NCI-H748 treated with DMSO at 0.1 percent for 48 hours (cell line): Measurements from ENCODE around the gene AHI1.

Experiments used
- DNase-seq: peaks from one replicate; lab custom pipeline; 2025; lab: John Stamatoyannopoulos, UW

Gene AHI1

DNA sequence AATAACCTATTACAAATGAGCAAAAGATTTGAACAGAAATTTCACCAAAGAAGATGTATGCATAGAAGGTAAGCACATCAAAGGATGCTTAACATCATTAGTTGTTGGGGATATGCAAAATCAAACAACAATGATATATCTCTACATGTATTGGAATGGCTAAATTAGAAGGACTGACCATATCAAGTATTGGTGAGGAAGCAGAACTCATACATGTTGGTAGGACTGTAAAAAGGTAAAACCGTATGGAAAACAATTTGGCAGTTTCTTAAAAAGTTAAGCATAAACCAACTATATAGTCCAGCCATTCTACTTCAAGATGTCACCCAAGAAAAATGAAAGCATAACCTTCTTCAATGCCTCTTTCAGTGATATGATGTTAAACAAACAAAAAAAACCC, 202.5 kb downstream of the AHI1 start:
- no peak for DNase-seq

DNA sequence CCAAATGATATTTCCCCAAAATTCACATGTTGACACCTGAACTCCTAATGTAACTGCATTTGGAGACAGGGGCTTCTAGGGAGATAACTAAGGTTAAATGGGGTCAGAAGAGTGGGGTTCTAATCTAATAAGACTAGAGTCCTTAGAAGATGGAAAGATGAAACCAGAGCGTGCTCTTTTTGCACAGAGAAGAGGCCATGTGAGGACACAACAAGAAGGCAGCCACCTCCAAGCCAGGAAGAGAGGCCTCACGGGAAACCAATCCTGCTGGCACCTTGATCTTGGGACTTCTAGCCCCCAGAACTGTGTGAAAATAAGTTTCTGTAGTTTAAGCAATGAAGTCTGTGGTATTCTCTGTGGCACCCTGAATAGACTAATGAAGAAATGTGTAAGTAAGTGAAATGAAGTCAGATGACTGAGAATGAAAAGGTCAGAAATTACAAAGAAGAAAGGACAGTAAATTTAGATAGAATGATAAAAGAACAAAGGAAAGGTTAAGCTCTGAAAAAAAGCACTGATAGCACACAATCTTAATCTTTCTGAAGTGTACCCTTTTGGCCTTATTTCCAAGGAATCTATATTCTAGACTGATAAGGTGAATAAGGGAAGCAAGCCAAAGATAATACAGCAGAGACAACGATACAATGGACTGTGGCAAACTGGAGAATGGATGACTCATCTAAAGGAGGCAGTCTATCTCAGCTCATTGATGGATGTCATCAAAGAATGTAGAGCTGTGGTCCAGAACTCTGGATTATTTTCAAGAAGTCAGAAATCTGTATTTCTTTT, 206.1 kb downstream of the AHI1 start:
- DNase-seq, result no peak

DNA sequence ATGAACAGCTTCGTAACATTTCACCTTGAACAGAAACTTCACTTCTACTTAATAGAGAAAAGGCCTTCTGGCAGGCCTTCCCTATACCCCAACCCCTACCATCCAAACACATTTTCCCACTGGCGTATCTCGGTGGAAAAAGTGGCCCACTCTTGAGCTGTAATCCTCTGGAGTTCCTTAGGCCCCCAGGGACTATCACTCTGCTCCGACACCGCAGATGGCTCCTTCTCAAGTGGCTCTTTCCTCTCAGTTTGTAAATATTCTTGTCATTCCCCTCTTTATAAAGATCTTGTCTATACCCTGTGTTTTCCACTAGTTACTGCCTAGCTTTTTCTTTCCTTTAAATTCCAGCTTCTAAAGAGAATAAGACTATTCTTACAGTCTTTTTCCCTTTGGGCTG, 207.7 kb downstream of the AHI1 start:
- DNase-seq, result no peak

GRCh38 chr6:135286962-135287538, 210.5 kb downstream of the AHI1 start:
- DNase-seq, result no peak

GRCh38 chr6:135285165-135285564, 212.4 kb downstream of the AHI1 start:
- DNase-seq, result no peak

GRCh38 chr6:135283926-135284325, 213.6 kb downstream of the AHI1 start:
- DNase-seq, result no peak

GRCh38 chr6:135282395-135282794, 215.1 kb downstream of the AHI1 start:
- no peak for DNase-seq

GRCh38 chr6:135281964-135282363, 215.6 kb downstream of the AHI1 start:
- DNase-seq, result no peak

GRCh38 chr6:135281227-135281626, 216.3 kb downstream of the AHI1 start:
- DNase-seq, result no peak

- no peak for DNase-seq
Observed at GRCh38 chr6:135280375-135281136, 217.0 kb downstream of the AHI1 start.

DNA sequence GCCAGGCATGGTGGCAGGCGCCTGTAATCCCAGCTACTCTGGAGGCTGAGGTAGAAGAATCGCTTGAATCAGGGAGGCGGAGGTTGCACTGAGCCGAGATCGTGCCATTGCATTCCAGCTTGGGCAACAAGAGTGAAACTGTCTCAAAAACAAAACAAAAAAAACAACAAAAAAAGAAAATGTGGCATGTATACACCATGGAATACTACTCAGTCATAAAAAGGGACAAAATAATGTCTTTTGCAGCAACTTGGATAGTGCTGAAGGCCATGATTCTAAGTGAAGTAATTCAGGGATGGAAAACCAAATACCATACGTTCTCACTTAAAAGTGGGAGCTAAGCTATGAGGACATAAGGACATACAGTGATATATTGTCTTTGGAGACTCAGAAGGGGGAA, 220.1 kb downstream of the AHI1 start:
- DNase-seq, result no peak

DNA sequence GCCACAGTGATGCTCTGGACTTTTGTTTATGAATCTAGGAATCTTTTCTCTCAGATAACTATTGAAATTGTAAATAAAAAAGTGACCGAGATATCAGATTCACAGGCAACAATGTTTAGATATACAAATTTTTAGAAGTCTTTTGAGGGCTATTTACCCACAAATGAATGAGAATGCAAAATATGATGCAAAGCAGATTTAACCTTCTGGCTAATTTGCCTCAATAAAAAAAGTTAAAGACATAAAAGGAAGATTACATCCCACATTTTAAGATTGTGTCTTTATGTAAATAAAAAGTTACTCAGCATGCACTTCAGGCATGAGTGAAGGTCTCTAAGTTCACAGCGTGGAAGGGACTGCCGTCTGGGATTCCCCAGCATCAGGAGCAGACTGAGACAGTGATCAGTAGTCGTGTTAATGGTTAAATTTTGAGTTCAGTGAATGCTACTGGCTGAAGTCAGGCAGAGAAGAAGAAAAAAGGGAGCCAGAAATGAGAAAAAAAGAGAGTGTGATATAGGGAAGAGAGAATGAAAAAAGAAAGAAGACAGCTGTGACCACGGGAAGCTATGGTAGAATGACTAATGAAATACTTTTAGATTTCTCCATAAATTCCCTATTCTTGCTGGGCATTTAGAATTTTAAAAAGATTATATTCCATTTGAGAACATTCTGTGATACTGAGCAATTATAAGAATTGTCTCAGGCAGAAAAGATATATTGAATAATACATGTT, 222.8 kb downstream of the AHI1 start:
- no peak for DNase-seq

DNA sequence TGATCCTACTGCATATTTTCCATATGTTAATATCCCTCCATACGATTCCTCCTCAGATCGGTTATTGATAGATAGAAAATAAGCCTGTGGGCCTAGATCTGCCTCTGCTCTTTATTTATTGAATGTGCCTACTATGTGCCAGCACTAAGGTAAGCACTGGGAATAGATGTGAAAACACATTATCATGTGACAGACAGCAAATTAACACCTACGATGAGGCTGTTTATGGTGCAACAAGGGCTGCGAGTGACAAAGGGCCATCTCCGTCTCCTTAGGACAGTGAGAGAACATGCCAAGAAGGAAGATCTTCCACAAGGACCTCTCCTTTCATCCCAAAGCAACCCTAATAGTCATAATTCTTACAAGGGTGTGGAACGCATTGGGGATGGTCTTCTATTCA, 225.9 kb downstream of the AHI1 start:
- DNase-seq, result no peak

- DNase-seq, result peak; percentile 86
Observed at GRCh38 chr6:135270676-135271536, 226.6 kb downstream of the AHI1 start.

DNA sequence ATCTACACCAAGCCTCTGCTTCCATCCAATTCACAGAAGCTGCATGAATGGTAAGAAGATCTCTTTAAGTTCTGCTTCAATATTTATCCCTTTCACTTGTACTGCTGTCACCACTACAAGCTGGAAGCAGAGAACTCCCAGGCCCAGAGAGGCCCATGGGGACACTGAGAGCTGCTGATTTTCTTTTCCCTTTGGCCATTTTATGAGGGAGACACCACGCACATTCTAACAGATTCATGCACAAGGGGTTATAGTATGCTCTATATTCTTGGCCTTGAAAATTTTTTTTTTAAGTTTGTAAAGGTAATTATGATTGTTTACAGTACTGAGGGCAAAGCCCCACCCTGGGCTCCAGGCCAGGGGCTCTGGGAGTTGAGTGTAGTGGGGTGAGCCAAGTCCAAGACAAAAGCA, 228.1 kb downstream of the AHI1 start:
- DNase-seq, result peak; percentile 22

- DNase-seq, result no peak
Observed at GRCh38 chr6:135268740-135269139, 228.8 kb downstream of the AHI1 start.

DNA sequence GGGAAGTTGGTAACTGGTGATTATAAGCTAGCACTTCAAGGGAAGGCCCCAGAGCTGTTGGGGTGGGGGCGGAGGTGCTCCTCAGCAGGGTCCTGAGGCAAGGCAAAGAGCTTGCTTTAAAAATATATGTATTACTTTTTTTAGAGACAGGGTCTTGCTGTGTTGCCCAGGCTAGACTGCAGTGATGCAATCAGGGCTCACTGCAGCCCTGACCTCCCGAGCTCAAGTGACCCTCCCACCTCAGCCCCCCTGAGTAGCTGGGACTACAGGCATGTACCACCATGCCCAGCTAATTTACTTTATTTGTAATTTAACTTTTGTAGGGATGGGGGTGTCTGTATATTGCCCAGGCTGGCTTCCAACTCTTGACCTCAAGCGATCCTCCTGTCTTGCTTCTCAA, 229.3 kb downstream of the AHI1 start:
- DNase-seq, result no peak

DNA sequence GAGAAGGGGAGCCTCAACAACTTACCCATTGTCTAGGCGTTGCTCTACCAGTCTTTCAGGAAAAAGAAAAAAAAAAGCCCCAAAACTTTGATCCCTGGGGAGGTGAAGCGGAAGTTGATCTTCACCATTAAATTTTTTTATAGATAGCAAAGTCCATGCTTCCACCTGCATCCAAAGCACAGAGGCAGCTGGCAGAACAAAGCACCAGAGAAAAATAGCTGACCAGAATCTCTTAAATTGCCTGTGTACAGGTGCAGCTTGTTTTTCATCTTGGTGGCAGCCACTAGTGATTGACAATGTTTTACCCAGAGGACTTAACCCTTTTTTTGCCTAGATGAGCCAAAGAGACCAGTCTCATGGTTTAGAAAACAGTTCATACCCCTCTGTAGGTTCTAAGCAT, 230.5 kb downstream of the AHI1 start:
- peak; percentile 81 for DNase-seq

DNA sequence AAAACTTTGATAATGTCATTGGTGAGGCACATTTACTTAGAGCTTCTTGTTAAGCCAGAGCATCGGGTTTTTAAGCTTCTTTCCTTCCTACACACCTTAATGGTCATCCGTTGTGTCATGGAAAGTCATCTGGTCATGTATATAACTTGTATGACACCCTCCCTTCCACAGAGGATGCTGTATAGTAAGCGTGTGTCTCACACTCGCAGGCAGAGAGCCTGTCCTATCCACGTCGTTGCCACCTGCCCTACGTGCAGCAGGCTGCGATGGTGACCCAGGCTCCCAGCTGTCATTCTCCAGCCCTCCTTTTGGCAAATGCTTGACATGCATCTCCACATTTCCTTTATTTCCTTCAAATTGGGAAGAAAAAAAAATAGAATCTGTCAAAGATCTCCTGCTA, 230.9 kb downstream of the AHI1 start:
- DNase-seq, result peak; percentile 42

- no peak for DNase-seq
Observed at GRCh38 chr6:135265278-135265677, 232.3 kb downstream of the AHI1 start.
